GM03348 (cell line): ENCODE data around the gene OSBPL2.

ENCODE experiments used
- DNase-seq: peaks from one replicate; pipeline ENCODE4 v3.0.0; 2012; ENCODE audit warnings: low spot score

The OSBPL2 gene

DNA sequence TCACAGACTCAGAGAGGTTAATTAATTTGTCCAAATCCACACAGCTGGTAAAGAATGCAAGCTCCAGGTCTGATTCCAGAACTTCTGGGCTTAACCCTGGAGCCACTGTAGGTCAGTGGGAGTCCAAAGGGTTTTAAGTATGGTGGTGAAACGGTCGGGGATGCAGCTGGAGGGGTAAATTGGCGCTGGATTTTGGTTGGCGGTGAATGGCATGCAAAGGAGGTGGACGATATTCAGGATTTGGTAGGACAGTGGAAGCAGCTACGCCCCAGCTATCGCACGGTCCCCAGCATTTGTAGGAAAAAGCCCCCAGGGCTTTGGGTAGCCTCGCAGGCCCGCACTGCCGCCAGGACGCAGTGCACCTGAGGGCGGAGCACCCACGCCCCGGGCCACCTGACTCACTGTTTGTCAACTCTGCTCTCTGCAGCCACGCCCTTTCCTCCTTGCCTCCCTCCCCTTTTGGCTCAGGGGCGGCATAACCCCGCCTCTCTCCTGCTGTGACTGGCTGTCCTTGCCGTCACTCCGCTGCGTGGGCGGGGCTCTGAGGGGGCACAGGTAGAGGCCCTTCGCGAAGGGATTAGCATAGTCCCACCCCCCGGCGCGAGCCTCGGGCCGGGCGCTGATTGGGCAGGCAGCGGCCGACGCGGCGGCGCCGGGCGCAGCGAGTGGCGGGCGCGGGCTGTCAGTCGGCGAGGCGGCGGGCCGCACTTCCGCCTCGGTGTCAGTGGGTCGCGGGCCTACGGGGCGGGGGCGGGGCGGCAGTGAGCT, at the start of gene OSBPL2:
Gene OSBPL2 (plus strand): TSS at position 721 of the 768 bp plus-strand sequence. CDS start 17,664 bp downstream, outside the sequence.
- DNase-seq = peak; percentile 100

DNA sequence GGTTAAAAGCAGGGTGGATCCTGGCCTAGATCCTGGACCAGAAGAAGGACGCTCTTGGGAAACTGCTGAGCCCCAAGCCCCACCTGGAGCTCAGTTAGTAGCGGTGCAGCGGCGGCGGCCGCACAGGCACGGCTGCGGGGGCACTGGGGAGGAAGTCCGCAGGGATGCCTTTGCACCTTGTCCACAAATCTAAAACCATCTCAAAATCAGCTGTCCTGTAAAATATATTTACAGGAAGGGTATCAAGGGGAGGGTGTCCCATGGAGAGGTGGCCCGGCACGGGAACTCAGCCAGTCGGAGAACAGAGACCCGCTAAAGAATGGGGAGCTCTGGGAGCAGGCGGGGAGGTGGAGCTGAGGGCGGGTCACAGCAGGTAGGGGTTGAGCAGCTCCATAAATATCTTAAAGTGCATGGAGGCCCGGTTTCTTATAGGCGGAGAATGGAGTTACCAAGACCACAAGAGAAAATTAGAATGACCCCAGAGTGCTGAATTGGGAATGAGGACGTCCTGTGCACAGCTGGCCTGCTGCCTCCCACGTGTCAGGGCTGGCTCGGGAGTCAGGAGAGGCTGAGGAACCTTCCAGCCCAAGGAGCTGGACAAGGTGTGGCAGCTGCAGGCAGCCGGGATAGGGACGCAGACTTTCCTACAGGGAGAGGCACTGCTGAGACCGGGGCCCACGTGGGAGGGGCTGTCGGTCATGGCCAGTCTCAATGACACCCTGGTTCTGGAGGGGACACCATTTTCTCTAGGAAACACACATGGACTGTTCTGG, 47.5 kb upstream of the OSBPL2 start:
- DNase-seq = no peak

DNA sequence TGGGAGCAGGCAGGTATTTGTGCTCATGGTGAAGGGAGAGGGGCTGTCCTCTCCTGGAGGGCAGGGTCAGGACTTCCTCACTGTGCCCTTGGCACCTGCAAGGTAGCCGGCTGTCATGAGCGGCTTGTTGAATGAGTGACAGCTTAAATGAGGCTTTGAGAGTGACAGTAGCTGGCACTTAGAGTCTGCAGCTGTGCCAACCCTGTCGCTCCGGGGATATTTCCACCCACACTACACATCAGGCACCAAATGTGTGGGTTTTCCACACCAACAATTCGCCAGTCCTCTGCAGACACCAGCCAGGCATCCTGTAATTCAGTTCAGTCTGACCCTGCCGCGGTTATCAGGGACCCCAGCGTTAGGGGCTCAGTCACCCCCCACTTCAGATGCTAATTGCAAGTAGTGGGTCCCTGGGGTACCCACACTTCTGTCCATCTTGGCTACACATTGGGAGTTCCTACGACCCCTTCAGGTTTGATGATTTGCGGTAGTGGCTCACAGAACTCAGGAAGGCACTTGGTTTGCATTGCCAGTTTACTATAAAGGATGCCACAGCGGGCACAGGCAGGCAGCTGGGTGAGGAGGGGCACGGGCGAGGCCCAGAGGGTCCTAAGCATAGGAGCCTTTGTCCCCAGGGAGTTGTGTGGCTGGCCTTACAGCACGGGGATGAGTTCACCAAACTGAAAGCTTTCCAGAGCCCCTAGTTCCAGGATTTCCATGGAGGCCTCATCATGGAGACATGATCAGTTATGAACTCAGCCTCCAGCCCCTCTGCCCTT, 46.4 kb upstream of the OSBPL2 start:
- no peak for DNase-seq

DNA sequence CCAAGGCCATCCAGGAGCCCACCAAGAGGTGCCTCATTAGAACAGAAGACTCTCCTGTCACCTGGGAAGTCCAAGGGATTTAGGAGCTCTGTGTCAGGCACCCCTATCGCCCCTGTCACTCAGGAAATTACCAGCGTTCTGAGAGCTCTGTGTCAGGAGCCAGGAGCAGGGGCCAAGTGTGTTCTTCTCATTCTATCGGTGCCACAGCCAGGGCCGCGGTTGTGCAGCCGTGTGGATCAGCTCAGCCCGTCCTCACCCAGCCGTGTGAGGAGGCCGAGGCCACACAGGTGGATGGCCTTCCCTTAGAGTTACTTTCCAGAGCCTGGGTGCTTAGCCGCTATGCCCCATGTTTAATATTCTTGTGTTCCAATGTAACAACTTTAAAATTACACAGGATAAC, 45.7 kb upstream of the OSBPL2 start:
- DNase-seq = no peak

DNA sequence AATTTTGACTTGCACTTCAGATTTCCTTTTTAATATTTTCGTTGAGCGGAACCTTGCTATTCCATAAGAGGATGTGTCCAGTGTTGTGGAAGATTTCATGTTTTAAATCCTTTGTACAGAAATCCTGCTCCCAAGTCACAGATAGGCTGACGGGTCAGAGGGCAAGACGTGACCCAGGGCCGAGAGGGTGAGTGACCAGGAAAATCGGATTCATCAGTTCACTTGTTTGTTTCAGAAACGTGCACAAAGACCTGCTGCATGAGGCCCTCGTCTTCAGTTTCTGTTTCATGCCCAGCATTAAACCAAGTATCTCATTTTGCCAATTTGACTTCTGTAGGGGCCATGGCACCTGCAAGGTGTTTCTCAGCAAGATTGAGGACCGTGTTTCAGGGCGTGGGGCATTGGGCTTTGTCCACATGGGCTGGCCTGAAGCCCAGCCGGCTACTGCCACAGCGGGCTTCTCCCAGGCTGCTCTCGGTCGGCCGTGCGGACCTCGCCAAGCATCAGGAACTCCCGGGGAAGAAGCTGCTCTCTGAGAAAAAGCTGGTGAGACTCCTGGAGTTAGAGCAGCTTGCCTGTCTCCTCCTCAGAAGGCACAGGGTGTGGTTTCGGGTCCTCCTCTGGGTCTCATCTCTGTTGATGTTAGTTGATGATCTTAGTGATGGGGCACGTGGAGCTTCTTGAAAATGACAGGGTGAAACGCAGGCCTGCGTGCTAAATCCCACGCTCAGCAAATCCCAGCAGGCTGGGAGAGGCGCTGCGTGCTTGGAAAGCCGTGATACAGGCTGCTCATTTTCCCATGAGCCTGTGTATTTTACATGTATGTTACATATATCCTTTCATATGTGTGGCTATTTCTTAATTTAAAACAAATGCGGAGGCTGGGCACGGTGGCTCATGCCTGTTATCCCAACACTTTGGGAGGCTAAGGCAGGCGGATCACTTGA, 45.0 kb upstream of the OSBPL2 start:
- no peak for DNase-seq

DNA sequence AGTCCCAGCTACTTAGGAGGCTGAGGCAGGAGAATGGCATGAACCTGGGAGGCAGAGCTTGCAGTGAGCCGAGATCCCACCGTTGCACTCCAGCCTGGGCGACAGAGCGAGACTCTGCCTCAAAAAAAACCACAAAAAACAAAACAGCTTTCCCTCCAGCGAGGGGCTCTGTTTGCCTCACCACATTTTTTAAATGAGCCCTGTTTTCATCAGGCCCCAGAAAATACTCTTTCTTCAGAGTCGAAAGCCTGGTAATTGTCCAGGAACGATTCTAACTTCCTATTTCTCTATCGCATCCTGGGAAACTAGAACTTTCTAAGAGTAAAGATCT, 43.3 kb upstream of the OSBPL2 start:
- DNase-seq = no peak

DNA sequence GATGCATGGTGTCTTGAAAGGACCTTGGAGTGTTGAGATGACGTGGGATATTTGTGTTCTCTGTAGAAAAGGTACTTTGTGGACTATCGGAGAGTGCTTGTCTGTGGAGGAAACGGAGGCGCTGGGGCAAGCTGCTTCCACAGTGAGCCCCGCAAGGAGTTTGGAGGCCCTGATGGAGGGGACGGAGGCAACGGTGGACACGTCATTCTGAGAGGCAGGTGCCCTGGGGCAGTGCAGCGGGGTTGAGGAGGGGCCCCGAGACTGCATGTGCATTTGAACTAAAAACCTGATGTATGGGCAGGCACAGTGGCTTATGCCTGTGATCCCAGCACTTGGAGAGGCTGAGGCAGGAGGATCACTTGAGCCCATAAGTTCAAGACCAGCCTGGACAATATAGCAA, 42.6 kb upstream of the OSBPL2 start:
- no peak for DNase-seq

DNA sequence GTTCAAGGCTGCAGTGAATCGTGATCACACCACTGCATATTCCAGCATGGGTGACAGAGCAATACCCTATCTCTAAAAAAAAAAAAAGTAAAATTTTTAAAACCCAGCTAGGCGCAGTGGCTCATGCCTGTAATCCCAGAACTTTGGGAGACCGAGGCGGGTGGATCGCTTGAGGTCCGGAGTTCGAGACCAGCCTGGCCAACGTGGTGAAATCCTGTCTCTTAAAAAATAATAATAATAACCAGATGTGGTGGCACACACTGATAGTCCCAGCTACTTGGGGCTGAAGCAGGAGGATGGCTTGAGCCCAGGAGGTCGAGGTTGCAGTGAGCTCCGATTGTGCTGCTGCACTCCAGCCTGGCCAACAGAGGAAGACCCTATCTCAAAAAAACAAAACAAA, 42.0 kb upstream of the OSBPL2 start:
- DNase-seq = no peak

DNA sequence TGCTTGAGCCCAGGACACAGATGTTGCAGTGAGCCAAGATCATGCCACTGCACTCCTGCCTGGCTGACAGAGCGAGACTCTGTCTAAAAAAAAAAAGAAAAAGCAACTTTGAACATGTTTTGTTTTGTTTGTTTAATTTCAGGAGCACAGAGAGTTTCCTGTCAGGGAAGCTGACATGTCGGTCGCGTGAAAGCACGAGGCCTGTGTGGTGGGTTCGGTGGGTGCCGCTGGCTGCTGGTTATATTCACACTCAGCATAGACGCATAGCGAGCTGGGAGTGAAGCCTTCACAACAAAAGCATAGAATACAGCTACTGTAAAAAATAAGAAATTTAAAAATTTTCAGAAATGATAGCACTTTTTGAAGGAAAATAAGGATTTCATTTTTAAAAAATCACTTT, 41.0 kb upstream of the OSBPL2 start:
- no peak for DNase-seq

DNA sequence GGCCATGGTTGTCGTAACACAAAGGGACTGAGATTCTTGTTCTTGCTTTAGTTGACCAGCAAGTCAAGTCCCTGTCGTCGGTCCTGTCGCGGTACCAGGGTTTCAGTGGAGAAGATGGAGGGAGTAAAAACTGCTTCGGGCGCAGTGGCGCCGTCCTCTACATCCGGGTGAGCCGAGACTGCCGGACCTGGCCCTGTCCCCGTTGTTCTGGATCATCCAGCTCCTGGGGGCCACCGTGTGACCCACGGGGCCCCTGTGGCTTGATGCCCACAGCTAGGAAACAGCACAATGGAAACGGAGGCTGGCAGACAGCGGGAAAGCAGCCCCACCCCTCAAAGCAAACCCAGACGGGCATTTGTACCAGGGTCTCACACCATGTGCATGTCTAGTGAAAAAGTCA, 40.5 kb upstream of the OSBPL2 start:
- no peak for DNase-seq

DNA sequence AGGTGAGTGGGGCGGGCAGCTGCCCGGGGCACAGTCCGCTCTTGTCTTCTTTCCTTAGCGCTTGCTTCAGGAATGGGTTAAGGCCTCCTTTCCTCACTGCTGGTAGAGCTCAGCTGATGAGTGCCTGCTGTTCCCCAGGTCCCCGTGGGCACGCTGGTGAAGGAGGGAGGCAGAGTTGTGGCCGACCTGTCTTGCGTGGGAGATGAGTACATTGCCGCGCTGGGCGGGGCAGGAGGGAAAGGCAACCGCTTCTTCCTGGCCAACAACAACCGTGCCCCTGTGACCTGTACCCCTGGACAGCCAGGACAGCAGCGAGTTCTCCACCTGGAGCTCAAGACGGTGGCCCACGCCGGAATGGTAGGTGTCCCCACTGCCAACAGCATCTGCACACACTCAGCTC, 39.8 kb upstream of the OSBPL2 start:
- no peak for DNase-seq

DNA sequence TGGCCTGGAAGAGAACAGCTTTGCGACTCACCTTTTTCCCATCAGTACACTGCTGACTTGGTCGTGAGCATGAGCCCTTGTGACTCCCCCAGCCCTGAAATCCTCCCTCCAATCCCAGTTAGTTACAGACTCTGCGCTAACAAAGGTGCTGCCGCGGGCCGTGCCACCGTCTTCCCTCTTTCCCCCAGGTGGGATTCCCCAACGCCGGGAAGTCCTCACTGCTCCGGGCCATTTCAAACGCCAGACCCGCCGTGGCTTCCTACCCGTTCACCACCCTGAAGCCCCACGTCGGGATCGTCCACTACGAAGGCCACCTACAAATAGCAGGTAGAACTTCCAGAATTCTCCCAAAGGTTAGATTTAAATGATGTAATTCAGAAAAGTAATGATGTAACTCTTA, 39.4 kb upstream of the OSBPL2 start:
- DNase-seq = no peak

DNA sequence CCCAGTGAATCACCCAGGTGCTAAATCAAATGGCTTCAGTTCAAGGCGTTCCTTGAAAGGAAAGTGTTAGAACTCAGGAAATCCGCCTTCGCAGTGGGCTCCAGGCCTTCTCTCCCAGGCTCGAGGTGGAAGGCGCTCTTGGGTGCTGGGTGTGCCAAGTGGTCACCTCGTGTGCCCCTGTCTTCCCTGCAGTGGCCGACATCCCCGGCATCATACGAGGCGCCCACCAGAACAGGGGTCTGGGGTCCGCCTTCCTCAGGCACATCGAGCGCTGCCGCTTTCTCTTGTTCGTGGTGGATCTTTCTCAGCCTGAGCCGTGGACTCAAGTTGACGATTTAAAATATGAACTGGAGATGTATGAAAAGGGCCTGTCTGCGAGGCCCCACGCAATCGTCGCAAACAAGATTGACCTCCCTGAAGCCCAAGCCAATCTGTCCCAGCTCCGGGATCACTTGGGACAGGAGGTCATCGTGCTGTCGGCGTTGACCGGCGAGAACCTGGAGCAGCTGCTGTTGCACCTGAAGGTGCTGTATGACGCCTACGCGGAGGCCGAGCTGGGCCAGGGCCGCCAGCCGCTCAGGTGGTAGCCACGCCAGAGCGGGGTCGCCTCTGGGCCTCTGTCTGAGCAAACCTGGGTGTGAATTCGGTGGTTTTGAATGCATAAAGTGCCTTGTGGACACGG, 37.7 kb upstream of the OSBPL2 start:
- no peak for DNase-seq

DNA sequence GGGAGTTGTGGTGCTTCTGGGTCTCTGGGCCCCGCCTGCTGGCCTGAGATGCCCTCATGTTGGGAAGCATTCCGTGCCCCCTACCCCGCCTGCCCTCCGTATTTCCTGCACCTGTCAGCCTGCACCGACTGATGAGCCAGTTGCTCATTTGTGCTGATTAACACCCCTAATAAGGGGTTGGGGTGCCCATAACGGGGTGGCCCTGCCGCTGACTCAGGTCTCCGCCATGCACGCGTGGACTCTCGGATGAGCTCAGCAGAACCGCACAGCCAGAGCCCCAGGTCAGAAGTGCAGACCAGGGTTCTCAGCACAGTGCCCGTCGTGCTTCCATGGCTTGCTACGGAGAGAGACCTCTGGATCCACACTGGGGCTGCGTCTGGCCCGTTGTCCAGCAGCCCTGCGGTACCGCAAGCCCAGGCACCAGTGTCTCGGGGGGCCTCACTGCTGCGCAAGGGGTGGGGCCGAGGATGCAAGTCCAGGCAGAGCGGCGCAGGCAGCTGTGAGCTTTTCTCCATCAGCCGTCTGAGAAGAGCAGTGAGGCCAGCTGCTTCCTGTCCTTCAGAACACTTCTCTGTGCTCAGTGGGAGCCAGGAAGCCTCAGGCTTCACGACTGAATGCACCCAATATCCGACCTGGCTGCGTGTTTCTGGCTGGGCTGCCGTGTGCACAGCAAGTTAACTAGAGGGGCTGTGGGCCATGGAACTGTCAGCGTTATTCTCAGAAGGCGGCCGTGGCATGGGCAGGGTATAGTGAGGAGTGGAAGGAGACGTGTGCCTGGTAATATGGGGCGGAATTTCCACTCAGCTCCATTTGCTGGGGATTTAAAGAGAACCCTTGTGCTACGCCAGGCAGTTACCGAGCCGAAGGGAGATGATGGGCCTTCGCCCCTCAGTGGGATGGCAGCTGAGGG, 36.9 kb upstream of the OSBPL2 start:
- no peak for DNase-seq

DNA sequence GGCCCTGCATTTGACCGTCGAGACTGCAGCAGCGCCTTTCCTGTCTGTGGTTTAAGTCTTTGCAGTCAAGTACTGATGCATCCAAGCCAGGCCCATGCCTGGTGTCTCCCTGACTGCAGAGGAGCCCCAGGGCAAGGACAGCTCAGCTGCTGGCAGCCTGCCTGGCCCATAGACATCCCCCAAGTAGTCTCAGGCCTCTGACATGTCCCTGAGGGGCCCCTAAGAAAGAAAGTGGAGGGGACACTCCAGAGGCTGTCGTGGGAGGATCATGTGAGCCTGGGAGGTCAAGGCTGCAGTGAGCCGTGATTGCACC, 36.3 kb upstream of the OSBPL2 start:
- no peak for DNase-seq

DNA sequence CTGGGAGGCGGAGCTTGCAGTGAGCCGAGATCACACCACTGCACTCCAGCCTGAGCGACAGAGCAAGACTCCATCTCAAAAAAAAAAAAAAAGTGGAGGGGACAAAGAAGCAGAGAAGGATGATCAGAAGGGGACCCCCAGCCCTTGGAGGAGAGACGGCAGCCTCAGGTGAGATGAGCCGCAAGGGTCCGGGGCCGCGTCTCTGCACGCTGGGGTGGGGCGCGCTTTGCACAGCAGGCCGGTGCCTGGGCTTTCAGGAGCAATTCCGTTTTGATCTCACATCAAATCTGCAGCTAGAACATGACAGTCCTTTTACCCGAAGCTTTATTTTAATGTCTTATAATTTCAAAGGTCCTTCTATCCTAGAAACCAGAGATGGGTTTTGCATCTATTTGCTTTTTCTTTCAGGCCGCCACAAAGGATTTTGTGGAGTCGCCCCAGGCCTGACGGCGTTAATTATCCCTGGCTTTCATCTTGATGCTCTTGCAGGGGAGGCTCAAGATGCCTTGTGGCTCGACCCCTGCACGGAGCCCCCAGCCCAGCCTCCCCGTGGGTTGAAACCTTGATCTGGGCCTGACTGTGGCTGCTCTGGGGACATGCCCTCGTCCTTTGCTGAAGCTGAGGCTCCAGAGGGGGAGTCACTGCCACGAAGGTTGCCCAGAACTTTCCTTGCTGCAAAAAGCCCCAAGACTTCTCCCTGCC, 35.5 kb upstream of the OSBPL2 start:
- no peak for DNase-seq

DNA sequence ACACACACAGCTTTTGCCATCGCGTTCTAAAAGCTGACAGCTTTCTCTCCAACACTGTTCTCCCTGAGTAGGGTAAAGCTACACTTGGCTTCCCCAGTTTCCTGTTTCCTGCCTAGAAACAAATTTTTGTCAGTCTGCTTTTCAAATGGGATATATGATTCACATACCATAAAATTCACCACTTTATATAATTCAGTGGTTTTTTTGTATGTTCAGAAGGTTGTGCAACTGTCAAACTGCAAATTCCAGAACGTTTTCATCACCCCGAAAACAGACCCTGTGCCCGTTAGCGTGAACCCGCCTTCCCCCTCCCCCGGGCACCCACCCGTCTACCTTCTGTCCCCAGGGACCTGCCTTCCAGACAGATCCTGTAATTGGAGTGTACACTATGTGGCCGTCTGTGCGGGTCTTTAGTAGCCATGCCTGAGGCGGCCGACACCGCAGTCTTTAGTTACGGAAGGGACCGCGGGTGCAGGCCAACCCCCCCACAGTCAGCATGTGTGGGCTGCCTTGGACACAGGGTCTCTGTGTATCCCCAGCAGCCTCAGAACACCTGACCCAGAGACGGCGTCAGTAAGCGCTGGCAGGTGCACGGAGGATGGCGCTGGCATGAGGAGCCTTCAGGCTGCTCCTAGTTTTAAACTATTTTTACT, 34.8 kb upstream of the OSBPL2 start:
- DNase-seq = no peak

DNA sequence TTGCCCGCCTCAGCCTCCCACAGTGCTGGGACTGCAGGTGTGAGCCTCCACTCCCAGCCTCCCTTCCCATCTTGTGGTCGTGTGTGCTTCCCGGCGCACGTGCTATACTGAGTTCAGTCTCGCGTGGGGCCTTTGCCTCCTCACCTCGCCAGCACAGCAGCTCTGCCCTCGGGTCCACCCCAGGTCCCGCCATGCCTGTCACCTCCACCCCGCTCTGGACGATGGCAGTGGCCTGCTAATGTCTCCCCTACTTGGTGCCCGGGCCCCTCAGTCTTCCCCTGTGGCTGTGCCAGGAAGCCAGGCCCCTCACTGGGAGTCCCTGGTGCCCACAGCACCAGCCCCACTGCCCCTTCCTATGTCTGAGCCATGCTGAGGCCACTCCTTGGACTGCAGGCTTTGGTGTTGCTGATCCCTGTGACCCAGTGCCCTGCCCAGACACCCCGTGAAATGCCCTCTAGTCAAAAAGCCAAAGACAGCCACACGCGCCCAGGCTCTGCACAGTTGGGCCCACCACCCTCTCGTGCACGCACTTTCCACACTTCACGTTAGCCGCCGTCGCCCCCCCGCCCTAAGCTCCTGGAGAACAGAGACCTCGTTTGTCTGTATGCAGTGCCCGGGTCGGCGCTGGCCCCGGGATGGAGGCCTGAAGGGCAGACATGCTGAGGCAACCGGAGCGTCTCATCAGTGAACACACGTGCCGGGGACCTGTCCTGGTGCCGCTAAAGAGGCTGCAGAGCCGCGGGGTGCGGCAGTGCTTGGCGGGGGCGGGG, 32.5 kb upstream of the OSBPL2 start:
- no peak for DNase-seq
